GM13977 (cell line): ENCODE results near the gene MAGI2.

Experiments
- DNase-seq: peaks from one replicate; pipeline ENCODE4 v3.0.0; 2012; ENCODE audit warnings: low spot score
- in situ Hi-C: fragments of 300-500 bp; cut with MboI; formaldehyde crosslinking; loops from one replicate; pipeline ENCODE4 v1.12.0; 2022; ENCODE audit warnings: low sequenced_read_pairs, low pct_unique_long_range_greater_than_20kb, mixed read lengths, inconsistent platforms; ENCODE audit not compliant: unreplicated experiment
- TF ChIP-seq, protein P1 (sequence below): IDR thresholded peaks from 2 replicates; pipeline ENCODE4 v1.5.1; 2012; ENCODE audit warnings: mild to moderate bottlenecking, control low read depth; ENCODE audit not compliant: insufficient read depth; ENCODE audit errors: extremely low read depth, missing control alignments

MAGI2 gene

DNA sequence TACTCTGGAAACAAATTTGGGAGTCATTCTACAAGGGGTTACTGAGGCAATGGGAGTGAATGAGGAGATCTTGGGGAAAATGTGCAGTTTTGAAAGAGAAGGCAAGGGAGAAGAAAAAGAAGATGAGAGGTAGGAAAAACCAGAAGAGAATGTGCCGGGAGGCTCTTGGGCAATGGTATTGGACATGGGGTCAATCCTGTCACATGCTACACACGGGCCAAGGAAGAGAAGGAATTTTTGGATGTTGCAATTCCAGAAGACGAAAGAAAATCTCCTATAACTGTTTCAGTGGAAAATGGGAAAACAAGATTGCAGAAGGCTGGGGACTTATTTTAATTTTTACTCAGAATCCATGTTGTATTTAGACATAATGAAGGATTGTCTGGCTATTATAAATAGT is 1039.9 kb downstream of the MAGI2 start:
- TF ChIP-seq, protein P1, sequence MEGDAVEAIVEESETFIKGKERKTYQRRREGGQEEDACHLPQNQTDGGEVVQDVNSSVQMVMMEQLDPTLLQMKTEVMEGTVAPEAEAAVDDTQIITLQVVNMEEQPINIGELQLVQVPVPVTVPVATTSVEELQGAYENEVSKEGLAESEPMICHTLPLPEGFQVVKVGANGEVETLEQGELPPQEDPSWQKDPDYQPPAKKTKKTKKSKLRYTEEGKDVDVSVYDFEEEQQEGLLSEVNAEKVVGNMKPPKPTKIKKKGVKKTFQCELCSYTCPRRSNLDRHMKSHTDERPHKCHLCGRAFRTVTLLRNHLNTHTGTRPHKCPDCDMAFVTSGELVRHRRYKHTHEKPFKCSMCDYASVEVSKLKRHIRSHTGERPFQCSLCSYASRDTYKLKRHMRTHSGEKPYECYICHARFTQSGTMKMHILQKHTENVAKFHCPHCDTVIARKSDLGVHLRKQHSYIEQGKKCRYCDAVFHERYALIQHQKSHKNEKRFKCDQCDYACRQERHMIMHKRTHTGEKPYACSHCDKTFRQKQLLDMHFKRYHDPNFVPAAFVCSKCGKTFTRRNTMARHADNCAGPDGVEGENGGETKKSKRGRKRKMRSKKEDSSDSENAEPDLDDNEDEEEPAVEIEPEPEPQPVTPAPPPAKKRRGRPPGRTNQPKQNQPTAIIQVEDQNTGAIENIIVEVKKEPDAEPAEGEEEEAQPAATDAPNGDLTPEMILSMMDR: no peak
- in situ Hi-C loops: no loop called here
- DNase-seq: no peak

DNA sequence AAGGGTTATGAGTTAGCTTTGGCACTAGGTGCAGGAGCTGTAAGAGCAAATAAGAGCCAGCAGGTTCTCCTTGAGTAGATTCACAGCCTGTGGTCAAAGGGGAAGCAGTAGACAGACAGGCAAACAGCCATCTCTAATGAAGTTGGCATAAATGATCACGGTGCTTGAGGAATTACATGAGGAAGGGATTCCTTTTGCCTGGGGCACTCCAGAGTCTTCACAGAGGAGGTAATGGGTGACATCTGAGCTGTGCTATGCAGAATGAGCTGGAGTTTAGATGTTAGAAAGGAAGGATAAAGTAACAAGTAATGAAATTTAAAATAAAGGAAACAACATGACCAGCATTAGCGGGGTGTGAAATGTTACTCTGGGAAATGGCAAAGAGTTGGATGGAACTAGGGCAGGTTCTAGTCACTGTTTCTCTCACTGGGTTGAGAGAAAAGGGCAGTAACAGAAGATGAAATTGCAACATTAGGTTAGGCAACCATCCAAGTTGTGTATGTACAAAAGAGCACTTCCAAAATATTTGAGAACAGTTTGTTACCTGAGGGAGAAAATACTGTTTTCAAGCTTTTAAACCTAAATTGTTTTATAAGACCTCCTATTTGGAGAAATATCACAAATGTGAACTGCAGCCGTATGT is 1041.1 kb downstream of the MAGI2 start:
- TF ChIP-seq, protein P1: no peak
- DNase-seq: no peak
- in situ Hi-C loops: no loop called here

DNA sequence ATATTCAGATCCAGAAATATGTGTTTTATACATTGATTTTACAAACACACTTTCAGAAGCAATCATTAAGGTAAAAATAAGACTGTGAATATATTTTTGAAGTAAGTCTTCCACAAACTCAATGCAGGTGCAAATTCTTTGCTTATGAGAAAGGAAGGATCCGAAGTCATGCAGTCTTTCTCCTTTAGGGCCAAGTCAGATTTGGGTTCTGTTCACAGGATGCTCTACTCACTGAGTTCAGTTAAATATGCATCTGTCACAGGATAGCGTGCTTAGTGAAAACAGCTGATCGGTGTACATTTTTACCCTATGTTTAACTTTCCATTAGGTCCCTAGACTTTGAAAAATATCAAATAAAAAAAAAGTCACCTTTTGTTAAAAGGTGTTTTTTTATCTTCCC is 1046.4 kb downstream of the MAGI2 start:
- DNase-seq: no peak
- in situ Hi-C loops: no loop called here
- TF ChIP-seq, protein P1: no peak

DNA sequence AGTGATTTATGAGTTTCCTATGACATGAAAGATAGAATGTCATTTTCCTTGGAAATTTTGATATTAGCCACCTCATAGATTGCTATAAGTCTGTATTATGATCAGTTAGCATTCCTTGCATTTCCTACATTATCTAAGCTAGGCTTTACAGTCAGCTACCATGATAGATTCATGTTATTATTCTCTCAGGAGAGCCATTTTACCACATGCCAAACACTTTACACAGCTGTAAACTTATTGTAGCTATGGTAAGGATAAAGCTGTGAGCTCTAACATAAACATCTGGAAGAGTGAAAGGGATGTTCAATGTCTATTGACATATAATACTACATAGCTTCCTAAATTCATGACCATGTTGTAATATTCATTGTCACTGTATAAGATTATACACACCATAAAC is 1046.9 kb downstream of the MAGI2 start:
- TF ChIP-seq, protein P1: no peak
- in situ Hi-C loops: no loop called here
- no peak for DNase-seq

DNA sequence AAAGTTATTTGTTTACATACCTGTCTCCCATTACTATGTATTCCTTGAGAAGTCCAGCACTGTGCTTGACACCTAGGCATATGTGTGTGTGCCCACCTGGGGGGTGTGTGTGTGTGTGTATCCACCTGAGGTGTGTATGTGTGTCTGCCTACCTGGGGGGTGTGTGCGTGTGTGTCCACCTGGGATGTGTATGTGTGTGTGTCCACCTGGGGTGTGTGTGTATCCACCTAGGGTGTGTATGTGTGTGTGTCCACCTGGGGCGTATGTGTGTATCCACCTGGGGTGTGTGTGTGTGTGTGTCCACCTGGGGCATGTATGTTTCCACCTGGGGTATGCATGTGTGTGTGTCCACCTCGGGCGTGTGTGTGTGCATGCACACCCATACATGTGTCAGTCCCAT is 1051.4 kb downstream of the MAGI2 start:
- in situ Hi-C loops: no loop called here
- TF ChIP-seq, protein P1: no peak
- no peak for DNase-seq

DNA sequence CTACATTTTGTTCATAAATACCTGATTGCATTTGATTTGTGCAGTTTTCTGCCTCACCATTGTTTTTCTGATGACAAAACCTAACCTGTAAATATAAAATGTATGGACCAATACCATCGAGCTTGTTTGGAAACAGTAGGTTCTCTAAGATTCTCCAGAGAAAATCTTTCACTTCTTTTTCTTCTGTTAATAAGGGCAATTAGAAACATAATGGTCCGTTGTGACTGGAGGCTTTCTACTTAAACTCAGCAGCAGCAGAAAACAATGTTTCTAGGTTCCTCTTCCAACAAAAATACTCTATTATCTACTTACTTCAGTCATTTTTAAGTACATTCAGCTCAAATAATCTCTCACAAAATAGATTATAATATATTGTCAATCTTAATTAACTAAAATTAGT is 1053.4 kb downstream of the MAGI2 start:
- in situ Hi-C loops: no loop called here
- TF ChIP-seq, protein P1: no peak
- no peak for DNase-seq
